GM12892 (cell line): Measurements from ENCODE around the gene HHAT.

Experiments
- DNase-seq: peaks from one replicate; pipeline ENCODE4 v3.0.0; 2011; ENCODE audit not compliant: insufficient read length
- FAIRE-seq: peaks from 2 replicates; lab custom pipeline; 2011; peaks lifted over from hg19 to GRCh38; lab: Jason Lieb, UNC
- POLR2A ChIP-seq: IDR thresholded peaks from 2 replicates; pipeline ENCODE4 v1.6.1; 2011; ENCODE audit warnings: low read depth, low read length, control low read depth
- POLR2AphosphoS5 ChIP-seq: IDR thresholded peaks from 2 replicates; pipeline ENCODE4 v1.6.1; 2011; ENCODE audit warnings: low read depth, low read length, control low read depth
- TAF1 ChIP-seq: IDR thresholded peaks from 2 replicates; pipeline ENCODE4 v1.6.1; 2011; ENCODE audit warnings: low read depth, mild to moderate bottlenecking, control low read depth, low read length, borderline replicate concordance

HHAT gene

GRCh38 chr1:210633636-210634035 lies 304.9 kb downstream of the HHAT start:
- FAIRE-seq: no peak
- TF ChIP-seq TAF1: no peak

GRCh38 chr1:210635108-210635507 lies 306.4 kb downstream of the HHAT start:
- FAIRE-seq (no peak), DNase-seq (no peak)
- TF ChIP-seq POLR2A (no peak), POLR2AphosphoS5 (no peak), TAF1 (no peak)

More at GRCh38 chr1:210633636-210634035, 304.9 kb downstream of the HHAT start:
- DNase-seq: no peak

- DNase-seq (no peak), FAIRE-seq (no peak)
- no peak for TF ChIP-seq POLR2A
- no peak for TF ChIP-seq POLR2AphosphoS5
- TF ChIP-seq TAF1: no peak
Measured at GRCh38 chr1:210641582-210641981, 312.9 kb downstream of the HHAT start.

GRCh38 chr1:210645582-210646257 lies 317.0 kb downstream of the HHAT start:
- TF ChIP-seq POLR2AphosphoS5 (no peak), POLR2A (no peak), TAF1 (no peak)
- FAIRE-seq: no peak
- DNase-seq: no peak

- TF ChIP-seq POLR2A (no peak), POLR2AphosphoS5 (no peak), TAF1 (no peak)
- DNase-seq: no peak
- FAIRE-seq: no peak
Measured at GRCh38 chr1:210646258-210646616, 317.5 kb downstream of the HHAT start.

- TF ChIP-seq TAF1: no peak
- TF ChIP-seq POLR2A: no peak
- no peak for TF ChIP-seq POLR2AphosphoS5
- FAIRE-seq: no peak
- no peak for DNase-seq
Measured at GRCh38 chr1:210647406-210648333, 319.0 kb downstream of the HHAT start.

- DNase-seq (no peak), FAIRE-seq (no peak)
- no peak for TF ChIP-seq POLR2AphosphoS5
Measured at GRCh38 chr1:210648588-210649269, 320.0 kb downstream of the HHAT start.

- FAIRE-seq (no peak), DNase-seq (no peak)
- TF ChIP-seq TAF1: no peak
- TF ChIP-seq POLR2A: no peak
Measured at GRCh38 chr1:210650403-210650802, 321.7 kb downstream of the HHAT start.

GRCh38 chr1:210652329-210652954 lies 323.7 kb downstream of the HHAT start:
- FAIRE-seq: no peak
- no peak for DNase-seq
- no peak for TF ChIP-seq POLR2AphosphoS5
- no peak for TF ChIP-seq POLR2A
- TF ChIP-seq TAF1: no peak

GRCh38 chr1:210653771-210654170 lies 325.1 kb downstream of the HHAT start:
- TF ChIP-seq POLR2A (no peak), POLR2AphosphoS5 (no peak), TAF1 (no peak)
- FAIRE-seq (peak; percentile 100), DNase-seq (no peak)
